Activated naive CD4-positive, alpha-beta T cell (primary cell): ENCODE results near the gene MAPK10.
"Not testable (repeated sequence)": the region's sequence is repeated elsewhere in the genome, so short reads cannot be mapped to it uniquely, and the experiment has no call there.

Source experiments
- DNase-seq, 4 experiments: peaks; one replicate each; lab custom pipeline; 2025; lab: John Stamatoyannopoulos, UW

MAPK10 gene

GRCh38 chr4:86184216-86184900, 175.5 kb downstream of the MAPK10 start:
- no peak for DNase-seq

- DNase-seq = no peak
These were observed 178.3 kb downstream of the MAPK10 start for GRCh38 chr4:86181585-86181984.

GRCh38 chr4:86178211-86178610, 181.6 kb downstream of the MAPK10 start:
- no peak for DNase-seq

GRCh38 chr4:86174506-86174905, 185.3 kb downstream of the MAPK10 start:
- no peak for DNase-seq

GRCh38 chr4:86168335-86168734, 191.5 kb downstream of the MAPK10 start:
- not testable (repeated sequence) for DNase-seq

GRCh38 chr4:86160426-86160825, 199.4 kb downstream of the MAPK10 start:
- DNase-seq = no peak

- DNase-seq = no peak
These were observed 200.6 kb downstream of the MAPK10 start for GRCh38 chr4:86159216-86159615.

- DNase-seq = no peak
These were observed 203.3 kb downstream of the MAPK10 start for GRCh38 chr4:86156531-86156930.

- DNase-seq = no peak
These were observed 204.1 kb downstream of the MAPK10 start for GRCh38 chr4:86155766-86156165.

GRCh38 chr4:86152454-86152853, 207.4 kb downstream of the MAPK10 start:
- DNase-seq = no peak

GRCh38 chr4:86151196-86151595, 208.7 kb downstream of the MAPK10 start:
- no peak for DNase-seq

GRCh38 chr4:86141161-86141560, 218.7 kb downstream of the MAPK10 start:
- DNase-seq = no peak

GRCh38 chr4:86132468-86132867, 227.4 kb downstream of the MAPK10 start:
- DNase-seq = no peak

- no peak for DNase-seq
These were observed 228.4 kb downstream of the MAPK10 start for GRCh38 chr4:86131456-86131855.

- no peak for DNase-seq
These were observed 229.5 kb downstream of the MAPK10 start for GRCh38 chr4:86130160-86130933.

GRCh38 chr4:86129546-86129945, 230.3 kb downstream of the MAPK10 start:
- DNase-seq = no peak

- DNase-seq = no peak
These were observed 237.4 kb downstream of the MAPK10 start for GRCh38 chr4:86122404-86122803.

- no peak for DNase-seq
These were observed 241.1 kb downstream of the MAPK10 start for GRCh38 chr4:86118711-86119110.

- no peak for DNase-seq
These were observed 242.0 kb downstream of the MAPK10 start for GRCh38 chr4:86117705-86118302.

GRCh38 chr4:86114563-86114962, 245.3 kb downstream of the MAPK10 start:
- no peak for DNase-seq

- DNase-seq = no peak
These were observed 251.0 kb downstream of the MAPK10 start for GRCh38 chr4:86108834-86109233.

GRCh38 chr4:86108137-86108536, 251.7 kb downstream of the MAPK10 start:
- DNase-seq = no peak

- no peak for DNase-seq
These were observed 252.7 kb downstream of the MAPK10 start for GRCh38 chr4:86107112-86107511.
